ENCODE measurements around the gene KMT5B. TPM values are rescaled to one million over a fixed set of nuclear protein-coding genes. Genes with fewer than 3 reads are reported as not detected.

KMT5B gene
- total RNA-seq, 2 donors from 2014 or later, result 20.7 to 29.8 TPM

DNA sequence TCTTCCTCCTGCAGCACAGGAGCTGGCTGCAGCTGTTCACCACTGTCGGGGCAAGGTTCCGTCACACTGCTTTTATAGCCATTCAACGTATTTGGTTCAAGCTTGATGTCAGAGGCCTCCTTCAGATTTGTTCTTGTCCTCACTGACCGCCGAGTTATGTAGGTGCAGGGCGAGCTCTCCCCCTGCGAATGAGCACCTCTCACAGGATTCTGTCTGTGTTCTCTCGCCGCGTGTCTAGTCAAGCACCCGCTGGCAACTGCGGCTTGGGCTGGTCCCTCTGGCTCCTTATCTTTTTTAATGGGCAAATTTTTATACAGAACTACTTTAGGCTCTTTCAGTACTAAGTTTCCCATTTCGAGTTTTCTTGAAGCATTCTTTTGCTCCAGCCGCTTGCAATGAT lies 54.5 kb downstream of the KMT5B start:
- DNase-seq (ENCODE audit: low spot score), result no peak
- Histone ChIP-seq H3K27me3 (replicated peaks; ENCODE audit: insufficient read depth) (no peaks in the 10 kb centered on the region), H3K9me3 (no peaks in the 10 kb centered on the region), H3K4me1 (ENCODE audit: control insufficient read depth in 1 of 2, low read depth in 2 of 2) (no peaks in the 10 kb centered on the region), H3K4me3 (no peak overlapping the region), H3K36me3 (peaks cover 22% of the 10 kb centered on the region), H3K27ac (no peak overlapping the region)
- ATAC-seq (ENCODE audit: insufficient number of reproducible peaks, low FRiP score, low read depth), result no peak
- TF ChIP-seq, protein P1, sequence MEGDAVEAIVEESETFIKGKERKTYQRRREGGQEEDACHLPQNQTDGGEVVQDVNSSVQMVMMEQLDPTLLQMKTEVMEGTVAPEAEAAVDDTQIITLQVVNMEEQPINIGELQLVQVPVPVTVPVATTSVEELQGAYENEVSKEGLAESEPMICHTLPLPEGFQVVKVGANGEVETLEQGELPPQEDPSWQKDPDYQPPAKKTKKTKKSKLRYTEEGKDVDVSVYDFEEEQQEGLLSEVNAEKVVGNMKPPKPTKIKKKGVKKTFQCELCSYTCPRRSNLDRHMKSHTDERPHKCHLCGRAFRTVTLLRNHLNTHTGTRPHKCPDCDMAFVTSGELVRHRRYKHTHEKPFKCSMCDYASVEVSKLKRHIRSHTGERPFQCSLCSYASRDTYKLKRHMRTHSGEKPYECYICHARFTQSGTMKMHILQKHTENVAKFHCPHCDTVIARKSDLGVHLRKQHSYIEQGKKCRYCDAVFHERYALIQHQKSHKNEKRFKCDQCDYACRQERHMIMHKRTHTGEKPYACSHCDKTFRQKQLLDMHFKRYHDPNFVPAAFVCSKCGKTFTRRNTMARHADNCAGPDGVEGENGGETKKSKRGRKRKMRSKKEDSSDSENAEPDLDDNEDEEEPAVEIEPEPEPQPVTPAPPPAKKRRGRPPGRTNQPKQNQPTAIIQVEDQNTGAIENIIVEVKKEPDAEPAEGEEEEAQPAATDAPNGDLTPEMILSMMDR (IDR thresholded peaks at IDR 0.05), result no peak

GRCh38 chr11:68153742-68154141 lies 59.4 kb downstream of the KMT5B start:
- no peak for DNase-seq (ENCODE audit: low spot score)
- Histone ChIP-seq H3K27ac (no peak overlapping the region), H3K36me3 (peaks cover 12% of the 10 kb centered on the region), H3K4me1 (ENCODE audit: control insufficient read depth in 1 of 2, low read depth in 2 of 2) (no peaks in the 10 kb centered on the region), H3K9me3 (no peaks in the 10 kb centered on the region), H3K27me3 (replicated peaks; ENCODE audit: insufficient read depth) (no peaks in the 10 kb centered on the region), H3K4me3 (no peak overlapping the region)
- ATAC-seq (ENCODE audit: insufficient number of reproducible peaks, low FRiP score, low read depth), result no peak
- TF ChIP-seq, protein P1 (IDR thresholded peaks at IDR 0.05), result no peak

- no peak overlapping the region for H3K4me3 ChIP-seq
- peaks cover 0 to 13% of the 10 kb centered on the region in 2 donors for H3K4me1 ChIP-seq (ENCODE audit: control insufficient read depth in 1 of 2, low read depth in 2 of 2)
- no peak overlapping the region for H3K27ac ChIP-seq
- ATAC-seq (ENCODE audit: insufficient number of reproducible peaks, low FRiP score, low read depth) (no peak), DNase-seq (ENCODE audit: low spot score) (no peak)
- H3K9me3 ChIP-seq, result no peaks in the 10 kb centered on the region
- no peaks in the 10 kb centered on the region for H3K36me3 ChIP-seq
- no peaks in the 10 kb centered on the region for H3K27me3 ChIP-seq (replicated peaks; ENCODE audit: insufficient read depth)
- TF ChIP-seq, protein P1 (IDR thresholded peaks at IDR 0.05), result no peak
These were observed 63.1 kb downstream of the KMT5B start for GRCh38 chr11:68150037-68150436.

GRCh38 chr11:68149417-68149816 lies 63.7 kb downstream of the KMT5B start:
- no peak for DNase-seq (ENCODE audit: low spot score)
- no peak overlapping the region for H3K4me3 ChIP-seq
- no peaks in the 10 kb centered on the region for H3K9me3 ChIP-seq
- H3K27me3 ChIP-seq (replicated peaks; ENCODE audit: insufficient read depth), result no peaks in the 10 kb centered on the region
- TF ChIP-seq, protein P1 (IDR thresholded peaks at IDR 0.05), result no peak
- H3K36me3 ChIP-seq, result no peaks in the 10 kb centered on the region
- H3K27ac ChIP-seq, result no peak overlapping the region
- no peak for ATAC-seq (ENCODE audit: insufficient number of reproducible peaks, low FRiP score, low read depth)
- peaks cover 0 to 13% of the 10 kb centered on the region in 2 donors for H3K4me1 ChIP-seq (ENCODE audit: control insufficient read depth in 1 of 2, low read depth in 2 of 2)

DNA sequence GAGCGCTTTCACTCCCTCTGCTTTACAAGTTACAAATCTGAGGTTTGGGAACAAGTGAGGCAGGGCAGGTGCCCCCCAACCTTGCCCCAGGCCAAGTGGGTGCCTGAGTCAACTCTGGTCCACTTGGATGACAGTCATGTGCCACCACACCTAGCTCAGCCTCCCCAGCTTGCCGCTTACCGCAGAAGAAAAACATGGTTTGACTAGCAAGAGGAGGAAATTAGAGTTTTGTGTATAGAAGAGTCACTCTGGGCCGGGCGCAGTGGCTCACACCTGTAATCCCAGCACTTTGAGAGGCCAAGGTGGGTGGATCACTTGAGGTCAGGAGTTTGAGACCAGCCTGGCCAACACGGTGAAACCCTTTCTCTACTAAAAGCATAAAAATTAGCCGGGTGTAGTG lies 64.2 kb downstream of the KMT5B start:
- no peaks in the 10 kb centered on the region for H3K9me3 ChIP-seq
- H3K27ac ChIP-seq, result no peak overlapping the region
- no peaks in the 10 kb centered on the region for H3K27me3 ChIP-seq (replicated peaks; ENCODE audit: insufficient read depth)
- ATAC-seq (ENCODE audit: insufficient number of reproducible peaks, low FRiP score, low read depth) (no peak), DNase-seq (ENCODE audit: low spot score) (no peak)
- peaks cover 0 to 13% of the 10 kb centered on the region in 2 donors for H3K4me1 ChIP-seq (ENCODE audit: control insufficient read depth in 1 of 2, low read depth in 2 of 2)
- TF ChIP-seq, protein P1 (IDR thresholded peaks at IDR 0.05), result no peak
- no peak overlapping the region for H3K4me3 ChIP-seq
- H3K36me3 ChIP-seq, result no peaks in the 10 kb centered on the region

All from thoracic aorta (tissue), 2 donors.